H9 (cell line): Measurements from ENCODE around the gene PCNX2. TPM values are rescaled to one million over a fixed set of nuclear protein-coding genes. Genes with fewer than 3 reads are reported as not detected.
"Not testable (repeated sequence)": the region's sequence is repeated elsewhere in the genome, so short reads cannot be mapped to it uniquely, and the experiment has no call there.

Source experiments
- DNase-seq: peaks from one replicate; pipeline ENCODE4 v3.0.0-alpha.2; 2017
- H2AFZ ChIP-seq: one replicate; pipeline ENCODE4 v1.6.1; 2013; ENCODE audit warnings: mild to moderate bottlenecking, low read length, control low read depth, moderate library complexity
- H2AK5ac ChIP-seq: 2 replicates; pipeline ENCODE4 v1.6.1; 2013; ENCODE audit warnings: low read length, control low read depth, mixed read lengths; ENCODE audit not compliant: insufficient read length
- H2BK120ac ChIP-seq: one replicate; pipeline ENCODE4 v1.6.1; 2013; ENCODE audit warnings: low read depth, mild to moderate bottlenecking, low read length, control low read depth, inconsistent platforms; ENCODE audit not compliant: poor library complexity, severe bottlenecking
- H2BK12ac ChIP-seq: 2 replicates; pipeline ENCODE4 v1.6.1; 2013; ENCODE audit warnings: low read length, control low read depth, mixed read lengths, low read depth; ENCODE audit not compliant: insufficient read length
- H2BK15ac ChIP-seq: 2 replicates; pipeline ENCODE4 v1.6.1; 2013; ENCODE audit warnings: low read depth, low read length, control low read depth
- H2BK20ac ChIP-seq: one replicate; pipeline ENCODE4 v1.6.1; 2013; ENCODE audit warnings: low read depth, mild to moderate bottlenecking, low read length, control low read depth, inconsistent platforms; ENCODE audit not compliant: poor library complexity, severe bottlenecking
- H2BK5ac ChIP-seq: 2 replicates; pipeline ENCODE4 v1.6.1; 2013; ENCODE audit warnings: low read length, control low read depth, mixed read lengths; ENCODE audit not compliant: insufficient read length
- H3K14ac ChIP-seq: 2 replicates; pipeline ENCODE4 v1.6.1; 2013; ENCODE audit warnings: low read length, control low read depth; ENCODE audit not compliant: insufficient read depth
- H3K18ac ChIP-seq: 2 replicates; pipeline ENCODE4 v1.6.1; 2013; ENCODE audit warnings: low read depth, mild to moderate bottlenecking, mixed read lengths, low read length, control low read depth; ENCODE audit not compliant: insufficient read length
- H3K23ac ChIP-seq: 2 replicates; pipeline ENCODE4 v1.6.1; 2013; ENCODE audit warnings: low read length, control low read depth, mixed read lengths, low read depth; ENCODE audit not compliant: insufficient read length
- H3K23me2 ChIP-seq: 2 replicates; pipeline ENCODE4 v1.6.1; 2013; ENCODE audit warnings: low read depth, mild to moderate bottlenecking, mixed read lengths, low read length, control low read depth; ENCODE audit not compliant: insufficient read length, poor library complexity, severe bottlenecking
- H3K27ac ChIP-seq: 2 replicates; pipeline ENCODE4 v1.5.1; 2013; ENCODE audit warnings: low read length, control low read depth, mixed read lengths, low read depth; ENCODE audit not compliant: insufficient read length
- H3K27me3 ChIP-seq: 2 replicates; pipeline ENCODE4 v1.6.1; 2013; ENCODE audit warnings: low read length, control low read depth, inconsistent platforms; ENCODE audit not compliant: insufficient read depth
- H3K4ac ChIP-seq: 2 replicates; pipeline ENCODE4 v1.6.1; 2013; ENCODE audit warnings: low read depth, mild to moderate bottlenecking, control low read depth, inconsistent platforms, low read length, moderate library complexity
- H3K4me1 ChIP-seq: 2 replicates; pipeline ENCODE4 v1.6.1; 2013; ENCODE audit warnings: low read length, control low read depth, inconsistent platforms; ENCODE audit not compliant: insufficient read depth
- H3K4me2 ChIP-seq: 2 replicates; pipeline ENCODE4 v1.6.1; 2013; ENCODE audit warnings: low read length, control low read depth, mixed read lengths; ENCODE audit not compliant: insufficient read length, insufficient read depth
- H3K56ac ChIP-seq: 2 replicates; pipeline ENCODE4 v1.6.1; 2013; ENCODE audit warnings: low read depth, mild to moderate bottlenecking, mixed read lengths, low read length, control low read depth; ENCODE audit not compliant: insufficient read length
- H3K79me1 ChIP-seq: 2 replicates; pipeline ENCODE4 v1.6.1; 2013; ENCODE audit warnings: low read depth, mild to moderate bottlenecking, moderate library complexity, low read length, control low read depth, inconsistent platforms; ENCODE audit not compliant: insufficient read depth, poor library complexity, severe bottlenecking
- H3K79me2 ChIP-seq: 2 replicates; pipeline ENCODE4 v1.6.1; 2013; ENCODE audit warnings: low read length, control low read depth, inconsistent platforms; ENCODE audit not compliant: insufficient read depth
- H3K9ac ChIP-seq: 2 replicates; pipeline ENCODE4 v1.6.1; 2013; ENCODE audit warnings: low read length, control low read depth, mixed read lengths; ENCODE audit not compliant: insufficient read length; ENCODE audit errors: extremely low read depth
- H3K9me3 ChIP-seq: one replicate; pipeline ENCODE4 v1.6.1; 2013; ENCODE audit warnings: low read depth, low read length, inconsistent platforms; ENCODE audit not compliant: control insufficient read depth
- H3T11ph ChIP-seq: one replicate; pipeline ENCODE4 v1.6.1; 2013; ENCODE audit warnings: mild to moderate bottlenecking, low read length, control low read depth, inconsistent platforms
- H4K20me1 ChIP-seq: one replicate; pipeline ENCODE4 v1.6.1; 2013; ENCODE audit not compliant: control insufficient read depth, insufficient read length, insufficient read depth
- H4K5ac ChIP-seq: 2 replicates; pipeline ENCODE4 v1.6.1; 2013; ENCODE audit warnings: low read depth, mild to moderate bottlenecking, mixed read lengths, low read length, control low read depth; ENCODE audit not compliant: insufficient read length
- H4K8ac ChIP-seq: replicated peaks from 2 replicates; pipeline ENCODE4 v1.6.1; 2013; ENCODE audit warnings: low read length, control low read depth, mixed read lengths, low read depth; ENCODE audit not compliant: insufficient read length
- H4K91ac ChIP-seq: 2 replicates; pipeline ENCODE4 v1.6.1; 2013; ENCODE audit warnings: low read depth, mild to moderate bottlenecking, moderate library complexity, mixed read lengths, low read length, control low read depth; ENCODE audit not compliant: insufficient read length
- H3K27ac Mint-ChIP-seq, 3 experiments: 2 replicates in 2 of 3; 3 replicates in 1 of 3; pipeline ENCODE4 v1.8.0; 2020 to 2021; ENCODE audit warnings: mixed read lengths in 3 of 3, mild to moderate bottlenecking in 1 of 3, moderate library complexity in 1 of 3
- H3K27me3 Mint-ChIP-seq: 2 replicates; pipeline ENCODE4 v1.8.0; 2021; ENCODE audit warnings: low read depth, mild to moderate bottlenecking, moderate library complexity, mixed read lengths
- H3K36me3 Mint-ChIP-seq, 3 experiments: 2 replicates in 2 of 3; 3 replicates in 1 of 3; pipeline ENCODE4 v1.8.0; 2020 to 2021; ENCODE audit warnings: low read depth in 3 of 3, mixed read lengths in 3 of 3; ENCODE audit not compliant: insufficient read depth in 1 of 3
- H3K4me1 Mint-ChIP-seq, 2 experiments: 2 replicates each; pipeline ENCODE4 v1.8.0; 2020; ENCODE audit warnings: mixed read lengths in 2 of 2
- H3K4me3 Mint-ChIP-seq, 2 experiments: 2 replicates in 1 of 2; 3 replicates in 1 of 2; pipeline ENCODE4 v1.8.0; 2020 to 2021; ENCODE audit warnings: mild to moderate bottlenecking in 2 of 2, mixed read lengths in 2 of 2, moderate library complexity in 1 of 2
- H3K9me3 Mint-ChIP-seq, 2 experiments: 2 replicates in 1 of 2; 3 replicates in 1 of 2; pipeline ENCODE4 v1.8.0; 2020; ENCODE audit warnings: mild to moderate bottlenecking in 2 of 2, mixed read lengths in 2 of 2, moderate library complexity in 1 of 2
- CTCF ChIP-seq: fragments of 200-600 bp; sonication (generic); conservative IDR thresholded peaks from 3 replicates; pipeline ENCODE4 v1.8.0; 2021; ENCODE audit warnings: antibody characterized with exemption, mild to moderate bottlenecking
- WGBS: extraction: QIAGEN DNeasy Blood & Tissue Kit; methylation state at CpG from one replicate; pipeline ENCODE4 v1.1.7; 2013; ENCODE audit warnings: missing lambda C conversion rate, low lambda C conversion rate, mixed read lengths; ENCODE audit not compliant: insufficient read length; ENCODE audit errors: extremely low coverage; 5-methylcytosine and 5-hydroxymethylcytosine counted together
- total RNA-seq: library from RNA; stranded (reverse); gene quantifications from 2 replicates; pipeline ENCODE4 v1.2.1, GENCODE V29; 2021

PCNX2 gene
- total RNA-seq, 1 experiment from 2014 or later: 45.1 TPM

DNA sequence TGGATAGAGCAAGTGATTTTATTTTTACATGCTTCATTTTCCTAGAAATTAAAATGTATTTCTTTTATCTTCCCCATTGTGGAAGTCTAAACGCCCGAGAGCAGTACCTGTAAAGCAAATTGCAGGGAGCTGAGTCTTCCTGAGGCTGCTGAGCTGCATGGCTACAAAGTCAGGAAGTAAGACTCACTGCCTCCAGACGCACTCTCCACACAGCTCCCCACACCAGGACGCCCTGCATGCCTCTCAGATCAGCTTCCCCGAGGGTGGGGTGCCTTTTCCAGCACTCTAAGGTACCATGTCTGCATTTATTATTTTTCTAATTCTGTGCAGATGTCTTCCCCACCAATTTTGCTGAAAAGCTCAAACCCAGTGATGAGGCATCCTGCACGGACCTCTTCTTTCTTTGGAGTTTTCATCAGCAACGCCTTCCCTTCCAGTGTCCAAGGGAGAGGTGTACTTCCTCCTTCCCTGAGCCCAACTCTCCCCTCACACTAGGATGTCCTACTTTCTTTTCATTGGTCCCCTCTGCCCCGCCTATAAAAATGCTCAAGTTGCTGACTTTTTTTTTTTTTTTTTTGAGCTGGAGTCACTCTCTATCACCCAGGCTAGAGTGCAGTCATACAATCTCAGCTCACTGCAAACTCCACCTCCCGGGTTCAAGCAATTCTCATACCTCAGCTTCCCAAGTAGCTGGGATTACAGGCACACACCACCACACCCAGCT lies 114.7 kb downstream of the PCNX2 start:
- H3K27me3 ChIP-seq: no peaks in the 10 kb centered on the region
- no peak overlapping the region for H2AK5ac ChIP-seq
- H3K4me1 ChIP-seq: peaks cover 5% of the 10 kb centered on the region; the same call in 1 of the 2 replicates
- H3K9me3 ChIP-seq: no peaks in the 10 kb centered on the region
- no peaks in the 10 kb centered on the region for H3K23me2 ChIP-seq
- Mint-ChIP-seq H3K27ac (peak overlapping the region; percentile 39 to 86 (median 76); a peak in 5 of 7 replicates), H3K36me3 (peaks cover 46 to 68% (median 57%) of the 10 kb centered on the region in 3 experiments; a peak in 6 of 7 replicates), H3K9me3 (no peaks in the 10 kb centered on the region), H3K4me3 (no peak overlapping the region), H3K27me3 (no peaks in the 10 kb centered on the region), H3K4me1 (peaks cover 20 to 36% of the 10 kb centered on the region in 2 experiments)
- H2BK5ac ChIP-seq: no peak overlapping the region
- no peaks in the 10 kb centered on the region for H3K79me1 ChIP-seq
- H2BK20ac ChIP-seq: no peak overlapping the region
- no peak overlapping the region for H3K56ac ChIP-seq
- H3K4me2 ChIP-seq: no peak overlapping the region
- no peak overlapping the region for H2AFZ ChIP-seq
- no peaks in the 10 kb centered on the region for H4K20me1 ChIP-seq
- H2BK12ac ChIP-seq: no peak overlapping the region
- H4K5ac ChIP-seq: no peak overlapping the region
- peak; percentile 41 for DNase-seq
- H3K79me2 ChIP-seq: no peaks in the 10 kb centered on the region
- no peak overlapping the region for H2BK120ac ChIP-seq
- H3K9ac ChIP-seq: no peak overlapping the region
- H3K27ac ChIP-seq: no peak overlapping the region
- no peak overlapping the region for H4K91ac ChIP-seq
- H4K8ac ChIP-seq: no peak overlapping the region
- H3K14ac ChIP-seq: no peak overlapping the region
- WGBS: no CpG with 5 or more reads among the region's 9 CpGs
- no peak overlapping the region for H3T11ph ChIP-seq
- H3K18ac ChIP-seq: no peak overlapping the region
- H3K23ac ChIP-seq: no peak overlapping the region
- no peak for TF ChIP-seq CTCF
- no peak overlapping the region for H3K4ac ChIP-seq
- no peak overlapping the region for H2BK15ac ChIP-seq

- H4K8ac ChIP-seq, H3K14ac ChIP-seq, H3K18ac ChIP-seq, H2AFZ ChIP-seq, H4K20me1 ChIP-seq, H3T11ph ChIP-seq, H2BK20ac ChIP-seq, H2BK15ac ChIP-seq, H3K27me3 ChIP-seq, H3K4me2 ChIP-seq, H3K9me3 ChIP-seq, H2BK120ac ChIP-seq, H3K79me1 ChIP-seq, H3K79me2 ChIP-seq, H3K4me1 ChIP-seq, DNase-seq, H4K5ac ChIP-seq, H3K23me2 ChIP-seq, H2BK12ac ChIP-seq, H3K27me3 Mint-ChIP-seq, H4K91ac ChIP-seq, H2BK5ac ChIP-seq, H3K56ac ChIP-seq, H3K23ac ChIP-seq, H3K4ac ChIP-seq, H2AK5ac ChIP-seq, H3K9me3 Mint-ChIP-seq, H3K4me3 Mint-ChIP-seq, H3K9ac ChIP-seq, H3K27ac ChIP-seq: not testable (repeated sequence)
- peaks cover 20 to 36% of the 10 kb centered on the region in 2 experiments for H3K4me1 Mint-ChIP-seq
- H3K36me3 Mint-ChIP-seq: peaks cover 57 to 78% (median 69%) of the 10 kb centered on the region in 3 experiments; a peak in 6 of 7 replicates
- H3K27ac Mint-ChIP-seq: peak overlapping the region in 2 of 3 experiments; percentile 16 to 91; a peak in 3 of 7 replicates
- no CpG with 5 or more reads among the region's 1 CpG for WGBS
Observed at GRCh38 chr1:233179638-233180037, 115.9 kb downstream of the PCNX2 start.
